Uterus (tissue), 2 donors: ENCODE data around the gene DNAAF1.
A peak's percentile ranks its signal among the peaks of the same experiment; 100 is the strongest.

Experiments
- POLR2A ChIP-seq, 2 donors: fragments of 450-650 bp; IDR thresholded peaks; one replicate each; pipeline ENCODE4 v1.6.1; 2016; ENCODE audit warnings: antibody characterized with exemption in 2 of 2, mild to moderate bottlenecking in 1 of 2, moderate library complexity in 1 of 2
- TF ChIP-seq, protein P1 (sequence below), 4 experiments: fragments of 200-600 bp in 2 of 4; fragments of 450-650 bp in 2 of 4; sonication (generic) in 2 of 4; IDR thresholded peaks; one replicate each; pipeline ENCODE4 v1.5.1; 2016 to 2019; ENCODE audit warnings: antibody characterized with exemption in 4 of 4, mild to moderate bottlenecking in 2 of 4, moderate library complexity in 1 of 4

DNA sequence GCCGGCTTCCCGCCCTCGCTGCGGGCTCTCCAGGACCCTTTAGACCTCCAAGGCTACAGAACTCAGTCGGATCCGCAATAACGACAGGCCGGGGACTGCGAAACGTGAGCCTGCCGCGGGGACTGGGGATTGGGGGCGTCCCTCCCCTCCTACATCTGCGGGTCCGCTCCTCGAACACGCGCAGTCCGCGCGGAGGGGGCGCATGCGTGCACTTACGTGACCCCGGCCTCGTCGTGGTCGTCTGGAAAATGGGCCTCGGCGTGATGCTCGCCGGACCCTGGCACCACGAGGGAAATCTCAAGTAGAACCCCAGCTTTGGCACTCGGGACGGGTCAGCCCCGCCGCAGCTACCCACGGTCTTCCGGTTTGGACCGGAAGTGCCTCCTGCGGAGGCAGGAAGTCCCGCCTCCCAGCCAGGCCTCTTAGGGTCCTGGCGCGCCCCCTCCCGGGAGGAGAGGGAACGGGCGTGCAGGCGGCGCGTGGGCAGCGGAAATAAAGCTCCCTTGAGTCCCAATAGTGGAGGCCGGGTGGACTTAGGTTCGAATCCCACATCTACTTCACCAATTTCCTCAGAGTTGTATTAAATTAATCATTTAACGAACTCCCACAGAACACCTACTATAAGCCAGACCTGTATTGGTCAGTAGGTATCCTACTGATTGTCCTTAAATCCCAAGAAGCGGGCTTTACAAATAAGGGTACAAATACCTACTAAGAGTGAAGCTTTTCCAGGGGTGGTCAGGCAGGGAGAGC is 41.8 kb downstream of the DNAAF1 start, which contains the start of gene TAF1C:
- TF ChIP-seq, protein P1, sequence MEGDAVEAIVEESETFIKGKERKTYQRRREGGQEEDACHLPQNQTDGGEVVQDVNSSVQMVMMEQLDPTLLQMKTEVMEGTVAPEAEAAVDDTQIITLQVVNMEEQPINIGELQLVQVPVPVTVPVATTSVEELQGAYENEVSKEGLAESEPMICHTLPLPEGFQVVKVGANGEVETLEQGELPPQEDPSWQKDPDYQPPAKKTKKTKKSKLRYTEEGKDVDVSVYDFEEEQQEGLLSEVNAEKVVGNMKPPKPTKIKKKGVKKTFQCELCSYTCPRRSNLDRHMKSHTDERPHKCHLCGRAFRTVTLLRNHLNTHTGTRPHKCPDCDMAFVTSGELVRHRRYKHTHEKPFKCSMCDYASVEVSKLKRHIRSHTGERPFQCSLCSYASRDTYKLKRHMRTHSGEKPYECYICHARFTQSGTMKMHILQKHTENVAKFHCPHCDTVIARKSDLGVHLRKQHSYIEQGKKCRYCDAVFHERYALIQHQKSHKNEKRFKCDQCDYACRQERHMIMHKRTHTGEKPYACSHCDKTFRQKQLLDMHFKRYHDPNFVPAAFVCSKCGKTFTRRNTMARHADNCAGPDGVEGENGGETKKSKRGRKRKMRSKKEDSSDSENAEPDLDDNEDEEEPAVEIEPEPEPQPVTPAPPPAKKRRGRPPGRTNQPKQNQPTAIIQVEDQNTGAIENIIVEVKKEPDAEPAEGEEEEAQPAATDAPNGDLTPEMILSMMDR (IDR thresholded peaks at IDR 0.05), result peak; percentile 97 to 100 (median 98)
- TF ChIP-seq POLR2A (IDR thresholded peaks at IDR 0.05), result peak; percentile 4 to 42
